GM23248 (cell line): ENCODE results near the gene FUNDC2. TPM values are rescaled to one million over a fixed set of nuclear protein-coding genes. Genes with fewer than 3 reads are reported as not detected.

Experiments
- DNase-seq: peaks from one replicate; pipeline ENCODE4 v3.0.0-alpha.2; 2015
- H2AFZ ChIP-seq: fragments of 200-600 bp; sonication (generic); 2 replicates; pipeline ENCODE4 v1.6.1; 2016; ENCODE audit warnings: antibody characterized with exemption
- H3F3A ChIP-seq: fragments of 200-600 bp; sonication (generic); 2 replicates; pipeline ENCODE4 v1.6.1; 2016; ENCODE audit warnings: mild to moderate bottlenecking, antibody characterized with exemption, mixed run types; ENCODE audit not compliant: insufficient read depth
- H3K27ac ChIP-seq: fragments of 200-600 bp; sonication (generic); 2 replicates; pipeline ENCODE4 v1.5.1; 2016; ENCODE audit warnings: mild to moderate bottlenecking
- H3K27me3 ChIP-seq: fragments of 200-600 bp; sonication (generic); replicated peaks from 2 replicates; pipeline ENCODE4 v1.6.1; 2016; ENCODE audit warnings: mild to moderate bottlenecking; ENCODE audit not compliant: insufficient read depth
- H3K36me3 ChIP-seq: fragments of 200-600 bp; sonication (generic); 2 replicates; pipeline ENCODE4 v1.6.1; 2016; ENCODE audit warnings: low read depth, mild to moderate bottlenecking
- H3K4me1 ChIP-seq: fragments of 200-600 bp; sonication (generic); 2 replicates; pipeline ENCODE4 v1.6.1; 2016; ENCODE audit warnings: mild to moderate bottlenecking; ENCODE audit not compliant: insufficient read depth
- H3K4me2 ChIP-seq: fragments of 200-600 bp; sonication (generic); one replicate; pipeline ENCODE4 v1.6.1; 2016; ENCODE audit warnings: mild to moderate bottlenecking; ENCODE audit not compliant: unreplicated experiment
- H3K4me3 ChIP-seq: fragments of 200-600 bp; sonication (generic); 2 replicates; pipeline ENCODE4 v1.5.1; 2016; ENCODE audit warnings: mild to moderate bottlenecking
- H3K79me2 ChIP-seq: fragments of 200-600 bp; sonication (generic); 2 replicates; pipeline ENCODE4 v1.6.1; 2016; ENCODE audit warnings: mild to moderate bottlenecking; ENCODE audit not compliant: insufficient read depth
- H3K9ac ChIP-seq: fragments of 200-600 bp; sonication (generic); 2 replicates; pipeline ENCODE4 v1.6.1; 2016; ENCODE audit warnings: mild to moderate bottlenecking
- H3K9me2 ChIP-seq: fragments of 200-600 bp; sonication (generic); 2 replicates; pipeline ENCODE4 v1.6.1; 2016; ENCODE audit warnings: mixed run types, mild to moderate bottlenecking, moderate library complexity; ENCODE audit not compliant: insufficient read depth
- H3K9me3 ChIP-seq: fragments of 200-600 bp; sonication (generic); one replicate; pipeline ENCODE4 v1.6.1; 2017; ENCODE audit warnings: low read depth
- H4K20me1 ChIP-seq: fragments of 200-600 bp; sonication (generic); 2 replicates; pipeline ENCODE4 v1.6.0; 2016; ENCODE audit not compliant: insufficient read depth
- EZH2 ChIP-seq: fragments of 200-600 bp; sonication (generic); IDR thresholded peaks from 2 replicates; pipeline ENCODE4 v1.6.1; 2018; ENCODE audit warnings: antibody characterized with exemption, mild to moderate bottlenecking; ENCODE audit not compliant: insufficient read depth, poor library complexity, severe bottlenecking
- EZH2phosphoT487 ChIP-seq: fragments of 200-600 bp; sonication (generic); IDR thresholded peaks from 2 replicates; pipeline ENCODE4 v1.6.1; 2018; ENCODE audit warnings: antibody characterized with exemption, moderate library complexity, mild to moderate bottlenecking, low read depth; ENCODE audit not compliant: insufficient read depth
- WGBS, 2 experiments: methylation state at CpG; one replicate each; pipeline ENCODE4 v1.1.6; 2015 to 2017; ENCODE audit warnings: low lambda C conversion rate in 2 of 2, low coverage in 1 of 2; ENCODE audit errors: missing lambda C conversion rate in 2 of 2; 5-methylcytosine and 5-hydroxymethylcytosine counted together
- in situ Hi-C: fragments of 300-500 bp; cut with MboI; formaldehyde crosslinking; loops from 2 replicates; pipeline ENCODE4 v1.15.0; 2020
- polyA plus RNA-seq: library from polyadenylated mRNA; unstranded; fragments of >200 nt; fragmentation: Nextera tagmentation; extraction: Ambion mirVana; gene quantifications from 2 replicates; pipeline ENCODE4 v1.2.1, GENCODE V29; 2016
- total RNA-seq: library from RNA; depleted of rRNA; stranded (reverse); fragments of >200 nt; shearing (Covaris generic); gene quantifications from 2 replicates; pipeline ENCODE4 v1.2.3, GENCODE V29; 2014

Gene FUNDC2
- total and polyA plus RNA-seq, 2 experiments from 2014 or later, result 35.2 to 86.9 TPM

GRCh38 chrX:155069414-155069813 is 42.8 kb downstream of the FUNDC2 start:
- Histone ChIP-seq H3K9me2 (no peaks in the 10 kb centered on the region), H3K9ac (peak overlapping the region; percentile 97), H3K27me3 (no peaks in the 10 kb centered on the region), H3K4me1 (peaks cover 42% of the 10 kb centered on the region), H2AFZ (peak overlapping the region; percentile 93; the same call in 1 of the 2 replicates), H3K79me2 (peaks cover 77% of the 10 kb centered on the region), H3K4me2 (peak overlapping the region; percentile 82), H3K4me3 (peak overlapping the region; percentile 92), H4K20me1 (no peaks in the 10 kb centered on the region), H3K36me3 (no peaks in the 10 kb centered on the region), H3F3A (peaks cover 26% of the 10 kb centered on the region; the same call in 1 of the 2 replicates), H3K9me3 (no peaks in the 10 kb centered on the region), H3K27ac (peak overlapping the region; percentile 76; the same call in 1 of the 2 replicates)
- in situ Hi-C loops, result loop anchor here (10.0 kb wide), 1 partner anchor 85 kb away; no protein-coding TSS in a partner anchor
- 100% methylated on average over 1 of the region's 1 CpG for WGBS, 2 experiments
- TF ChIP-seq EZH2phosphoT487 (no peak), EZH2 (no peak)
- DNase-seq, result no peak

- Histone ChIP-seq H2AFZ (peak overlapping the region; percentile 93), H3K4me3 (peak overlapping the region; percentile 92), H3K9ac (peak overlapping the region; percentile 97), H3K9me3 (no peaks in the 10 kb centered on the region), H3K9me2 (no peaks in the 10 kb centered on the region), H3F3A (peaks cover 26% of the 10 kb centered on the region; the same call in 1 of the 2 replicates), H4K20me1 (no peaks in the 10 kb centered on the region), H3K27me3 (no peaks in the 10 kb centered on the region), H3K4me2 (peak overlapping the region; percentile 82), H3K79me2 (peaks cover 77% of the 10 kb centered on the region), H3K36me3 (no peaks in the 10 kb centered on the region), H3K27ac (peak overlapping the region; percentile 96), H3K4me1 (peaks cover 40% of the 10 kb centered on the region)
- in situ Hi-C loops, result no loop called here
- 1 to 2% methylated on average over 12 of the region's 12 CpGs for WGBS, 2 experiments
- peak; percentile 24 for DNase-seq
- no peak for TF ChIP-seq EZH2
- no peak for TF ChIP-seq EZH2phosphoT487
Measured at GRCh38 chrX:155070038-155070437, 43.4 kb downstream of the FUNDC2 start.

GRCh38 chrX:155070663-155070974 is 44.0 kb downstream of the FUNDC2 start:
- Histone ChIP-seq H3K27me3 (no peaks in the 10 kb centered on the region), H2AFZ (peak overlapping the region; percentile 93), H3K27ac (peak overlapping the region; percentile 96), H3K4me1 (peaks cover 34% of the 10 kb centered on the region), H3K79me2 (peaks cover 75% of the 10 kb centered on the region), H3K36me3 (no peaks in the 10 kb centered on the region), H4K20me1 (no peaks in the 10 kb centered on the region), H3K4me2 (peak overlapping the region; percentile 82), H3F3A (peaks cover 24% of the 10 kb centered on the region; the same call in 1 of the 2 replicates), H3K9me3 (no peaks in the 10 kb centered on the region), H3K9ac (peak overlapping the region; percentile 97), H3K9me2 (no peaks in the 10 kb centered on the region), H3K4me3 (peak overlapping the region; percentile 92)
- DNase-seq, result no peak
- in situ Hi-C loops, result no loop called here
- TF ChIP-seq EZH2, result no peak
- TF ChIP-seq EZH2phosphoT487, result no peak
- WGBS, 2 experiments, result 1% methylated on average over 16 of the region's 16 CpGs

- no peaks in the 10 kb centered on the region for H3K27me3 ChIP-seq
- 0 to 2% methylated on average over 22 to 24 of the region's 81 CpGs for WGBS, 2 experiments
- in situ Hi-C loops, result no loop called here
- H3F3A ChIP-seq, result peaks cover 23% of the 10 kb centered on the region; the same call in 1 of the 2 replicates
- peaks cover 70% of the 10 kb centered on the region for H3K79me2 ChIP-seq
- no peaks in the 10 kb centered on the region for H3K9me2 ChIP-seq
- peak within 1 kb of the TSS; percentile 97 for H3K9ac ChIP-seq
- no peaks in the 10 kb centered on the region for H4K20me1 ChIP-seq
- H3K27ac ChIP-seq, result peak within 1 kb of the TSS; percentile 96
- H3K4me2 ChIP-seq, result peak within 1 kb of the TSS; percentile 91
- peak within 1 kb of the TSS; percentile 93 for H2AFZ ChIP-seq
- no peaks in the 10 kb centered on the region for H3K9me3 ChIP-seq
- no peaks in the 10 kb centered on the region for H3K36me3 ChIP-seq
- peak within 1 kb of the TSS; percentile 92 for H3K4me3 ChIP-seq
- peak; percentile 84 for DNase-seq
- TF ChIP-seq EZH2phosphoT487 (no peak), EZH2 (no peak)
- peaks cover 34% of the 10 kb centered on the region for H3K4me1 ChIP-seq
Measured at GRCh38 chrX:155070975-155071693, 44.5 kb downstream of the FUNDC2 start, which contains the start of the genes BRCC3, CMC4 and MTCP1. BRCC3 (plus strand) TSS chrX:155071508; CDS start chrX:155071528, 20 bp downstream. CMC4 (minus strand) TSS chrX:155071136; CDS start chrX:155064023, 7,113 bp downstream. MTCP1 (minus strand) TSS chrX:155071136; CDS start chrX:155066010, 5,126 bp downstream.
